GM12874 (cell line): ENCODE results near the gene RPTOR.

Experiments used
- TF ChIP-seq, protein P1 (sequence below): IDR thresholded peaks from 2 replicates; pipeline ENCODE4 v1.5.1; 2011; ENCODE audit warnings: low read depth, mild to moderate bottlenecking, control low read depth, low read length, moderate library complexity; ENCODE audit not compliant: insufficient read depth

Gene RPTOR

GRCh38 chr17:80608326-80608725, 63.7 kb downstream of the RPTOR start:
- TF ChIP-seq, protein P1, sequence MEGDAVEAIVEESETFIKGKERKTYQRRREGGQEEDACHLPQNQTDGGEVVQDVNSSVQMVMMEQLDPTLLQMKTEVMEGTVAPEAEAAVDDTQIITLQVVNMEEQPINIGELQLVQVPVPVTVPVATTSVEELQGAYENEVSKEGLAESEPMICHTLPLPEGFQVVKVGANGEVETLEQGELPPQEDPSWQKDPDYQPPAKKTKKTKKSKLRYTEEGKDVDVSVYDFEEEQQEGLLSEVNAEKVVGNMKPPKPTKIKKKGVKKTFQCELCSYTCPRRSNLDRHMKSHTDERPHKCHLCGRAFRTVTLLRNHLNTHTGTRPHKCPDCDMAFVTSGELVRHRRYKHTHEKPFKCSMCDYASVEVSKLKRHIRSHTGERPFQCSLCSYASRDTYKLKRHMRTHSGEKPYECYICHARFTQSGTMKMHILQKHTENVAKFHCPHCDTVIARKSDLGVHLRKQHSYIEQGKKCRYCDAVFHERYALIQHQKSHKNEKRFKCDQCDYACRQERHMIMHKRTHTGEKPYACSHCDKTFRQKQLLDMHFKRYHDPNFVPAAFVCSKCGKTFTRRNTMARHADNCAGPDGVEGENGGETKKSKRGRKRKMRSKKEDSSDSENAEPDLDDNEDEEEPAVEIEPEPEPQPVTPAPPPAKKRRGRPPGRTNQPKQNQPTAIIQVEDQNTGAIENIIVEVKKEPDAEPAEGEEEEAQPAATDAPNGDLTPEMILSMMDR, result no peak

DNA sequence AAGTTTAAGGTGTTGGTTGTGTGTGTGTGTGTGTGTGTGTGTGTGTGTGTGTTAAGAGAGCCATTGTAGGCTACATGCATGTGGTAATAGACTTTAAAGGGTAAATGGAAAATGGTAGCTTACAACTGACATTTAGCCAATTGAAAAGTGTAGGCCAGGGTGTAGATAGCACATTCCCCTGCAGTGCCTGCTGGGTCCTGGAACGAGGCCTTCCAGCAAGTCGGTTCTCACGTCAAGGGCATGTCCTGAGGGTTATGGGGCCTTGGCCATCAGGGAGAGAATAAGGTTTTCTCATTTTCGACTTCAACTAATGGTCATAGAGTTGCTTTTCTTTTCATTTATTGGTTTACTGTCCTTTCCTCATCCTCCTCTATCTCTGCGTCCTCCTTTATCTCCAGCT, 65.1 kb downstream of the RPTOR start:
- TF ChIP-seq, protein P1, result no peak

GRCh38 chr17:80611816-80612215, 67.2 kb downstream of the RPTOR start:
- TF ChIP-seq, protein P1, result no peak

DNA sequence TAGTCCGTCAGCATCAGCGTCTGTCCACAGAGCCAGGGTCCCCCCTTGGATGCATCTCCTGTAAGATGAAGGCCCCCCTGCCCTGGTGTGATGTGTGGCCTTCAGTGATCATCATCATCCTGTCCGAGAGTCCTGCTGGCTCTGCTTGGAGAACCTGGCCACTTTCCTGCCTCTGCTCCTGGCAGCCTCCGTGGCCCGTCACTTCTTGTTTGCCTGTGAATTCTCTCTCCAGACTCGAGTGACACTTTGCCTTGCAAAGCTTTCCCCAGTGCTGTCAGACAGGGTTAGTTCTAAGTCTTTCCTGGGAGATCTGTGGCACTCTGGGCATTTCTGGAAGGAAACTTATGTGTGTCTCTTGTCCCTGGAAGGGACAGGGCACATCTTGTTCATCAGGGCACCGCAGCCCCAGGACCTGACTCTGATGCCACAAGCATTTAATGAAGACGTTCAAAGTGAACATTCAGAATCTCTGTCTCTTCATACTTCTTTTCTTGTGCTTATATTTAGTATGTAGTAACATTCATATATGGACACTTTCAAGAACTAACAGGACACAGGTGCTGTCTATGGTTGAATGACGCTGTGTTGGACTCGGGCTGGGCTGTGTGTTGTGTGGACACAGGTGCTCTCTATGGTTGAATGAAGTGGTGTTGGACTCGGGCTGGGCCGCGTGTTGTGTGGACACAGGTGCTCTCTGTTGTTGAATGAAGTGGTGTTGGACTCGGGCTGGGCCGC, 68.5 kb downstream of the RPTOR start:
- TF ChIP-seq, protein P1, result no peak

DNA sequence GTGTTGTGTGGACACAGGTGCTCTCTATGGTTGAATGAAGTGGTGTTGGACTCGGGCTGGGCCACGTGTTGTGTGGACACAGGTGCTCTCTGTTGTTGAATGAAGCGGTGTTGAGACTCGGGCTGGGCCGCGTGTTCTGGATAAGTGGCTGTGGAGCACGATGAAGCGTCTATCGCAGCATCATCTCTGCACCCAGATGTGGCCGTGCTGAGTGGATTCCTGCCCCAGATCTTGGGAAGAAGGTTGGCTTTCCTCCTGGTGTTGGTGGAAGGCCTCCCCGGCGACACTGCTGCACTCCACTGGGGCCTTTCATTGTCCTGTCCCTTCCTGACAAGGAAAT, 69.1 kb downstream of the RPTOR start:
- TF ChIP-seq, protein P1, result no peak

DNA sequence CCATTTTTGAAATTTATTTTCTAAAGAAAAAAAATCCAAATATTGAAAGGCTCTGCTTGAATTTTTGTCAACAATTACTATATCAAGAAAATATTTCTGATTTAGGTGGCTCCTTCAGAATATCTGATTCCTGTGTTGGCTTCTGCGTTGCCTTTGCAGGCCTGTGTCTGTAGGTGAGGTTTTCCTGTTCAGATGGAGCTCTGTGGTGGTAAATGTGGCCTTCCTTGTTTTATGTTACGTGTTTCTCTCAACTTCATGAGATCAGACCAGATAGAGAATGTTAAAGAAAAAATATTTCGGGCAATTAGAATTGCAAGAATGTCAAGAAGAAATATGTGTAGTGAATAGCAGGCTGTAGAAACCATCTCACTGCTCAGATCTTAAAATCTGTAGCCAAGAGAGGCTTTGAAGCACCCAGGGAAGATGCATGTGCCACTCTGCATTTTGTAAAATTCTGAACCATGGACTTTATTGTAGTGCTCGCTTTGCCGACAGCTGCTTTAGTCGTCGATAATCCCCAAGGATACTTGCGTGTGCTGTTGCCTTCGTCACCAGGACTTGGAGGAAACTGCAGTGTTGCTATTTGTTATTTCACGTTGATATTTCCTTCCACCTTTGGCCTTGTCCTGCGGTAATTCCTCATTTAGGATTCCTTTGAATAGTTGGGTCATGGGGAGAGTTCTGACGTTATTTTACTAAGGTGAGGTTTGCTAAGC, 69.9 kb downstream of the RPTOR start:
- TF ChIP-seq, protein P1, result no peak

DNA sequence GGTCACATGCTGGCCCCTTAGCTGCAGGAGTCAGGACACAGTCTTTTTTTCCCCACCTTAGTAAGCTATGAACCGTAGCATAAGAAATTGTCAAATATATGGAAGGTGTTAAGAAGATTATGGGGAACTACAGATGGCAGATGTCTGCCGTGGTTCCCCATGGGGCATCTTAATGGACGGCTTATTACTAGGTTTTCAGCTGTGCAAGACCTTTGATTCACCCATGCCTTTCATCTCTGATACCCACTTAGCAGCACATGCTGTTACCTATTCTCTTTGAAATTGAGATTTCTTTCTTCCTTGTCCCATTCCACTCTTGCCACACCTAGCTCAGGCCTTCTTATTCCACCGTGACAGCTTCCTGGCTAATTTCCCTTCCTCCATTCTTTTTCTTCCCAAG, 70.7 kb downstream of the RPTOR start:
- TF ChIP-seq, protein P1, result no peak
